Measurements from ENCODE around the gene KRTAP4-11.
"Not testable (repeated sequence)": the region's sequence is repeated elsewhere in the genome, so short reads cannot be mapped to it uniquely, and the experiment has no call there.

Gene KRTAP4-11

DNA sequence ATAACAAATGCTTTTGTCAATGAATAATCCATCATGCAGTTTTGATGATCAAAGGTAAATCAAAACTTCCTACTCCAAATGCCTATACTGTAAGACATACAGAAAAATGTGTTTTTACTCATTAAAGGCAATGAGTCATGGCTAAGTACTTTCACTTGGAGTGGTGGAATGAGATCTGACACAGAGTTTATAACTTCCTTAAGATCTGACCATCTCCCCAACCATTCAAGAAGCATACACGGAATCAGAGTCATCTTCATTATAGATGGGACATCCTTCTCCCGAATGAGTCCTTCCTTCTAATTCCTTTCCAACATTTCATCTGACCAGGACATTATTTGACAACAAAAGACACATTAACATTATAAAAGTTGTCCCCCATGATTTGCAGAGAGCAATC lies 34.7 kb downstream of the KRTAP4-11 start:
- DNase-seq: not testable (repeated sequence)

DNA sequence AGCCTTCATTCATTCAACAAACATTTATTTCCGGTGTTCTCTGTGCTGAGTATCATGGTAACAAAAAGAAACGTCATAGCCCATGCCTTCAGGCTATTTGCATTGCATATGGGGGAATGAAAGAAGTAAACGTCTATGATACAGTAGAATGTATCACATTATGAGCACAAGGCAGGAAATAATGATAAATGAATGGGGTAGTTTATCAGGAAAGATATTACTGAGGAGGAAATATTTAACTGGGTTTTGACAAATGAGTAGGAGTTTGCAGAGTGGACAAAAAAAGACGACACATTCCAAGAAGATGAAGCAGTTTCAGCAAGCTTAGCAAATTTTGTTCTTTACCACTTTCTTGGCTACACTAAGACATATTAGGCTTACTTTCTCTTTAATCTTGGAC lies 35.5 kb downstream of the KRTAP4-11 start:
- no peak for DNase-seq

DNA sequence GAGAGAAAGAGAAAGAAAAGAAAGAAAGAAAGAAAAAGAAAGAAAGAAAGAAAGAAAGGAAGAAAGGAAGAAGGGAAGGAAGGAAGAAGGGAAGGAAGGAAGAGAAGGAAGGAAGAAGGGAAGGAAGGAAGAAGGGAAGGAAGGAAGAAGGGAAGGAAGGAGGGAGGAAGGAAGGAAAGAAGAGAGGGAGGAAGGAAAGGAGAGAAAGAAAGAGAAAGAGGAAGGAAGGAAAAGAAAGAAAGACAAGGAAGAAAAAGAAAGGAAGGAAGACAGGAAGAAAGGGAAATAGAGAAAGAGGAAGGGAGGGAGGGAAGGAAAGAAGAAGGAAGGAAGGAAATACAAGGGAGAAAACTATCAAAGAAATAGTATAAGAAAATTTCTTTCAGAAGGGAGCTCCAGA lies 41.4 kb downstream of the KRTAP4-11 start:
- no peak for DNase-seq

DNA sequence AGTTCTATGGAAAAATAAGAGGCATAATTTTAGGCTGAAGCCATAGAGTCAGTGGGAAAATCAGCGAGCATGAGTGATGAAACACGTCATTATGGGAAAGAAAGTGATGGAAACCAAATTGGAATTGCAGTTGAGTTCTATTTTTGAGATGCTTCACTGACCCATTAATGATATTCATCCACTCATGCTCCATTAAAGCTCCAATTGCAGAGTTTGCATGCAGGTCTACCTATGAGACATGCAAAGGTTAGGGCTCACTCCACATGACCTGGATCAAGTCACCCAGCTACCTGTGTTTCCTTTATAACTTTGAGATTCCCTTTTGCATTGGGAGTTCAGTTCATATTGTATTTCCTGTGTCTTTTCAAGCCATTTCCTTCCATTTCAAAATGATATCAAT lies 44.5 kb downstream of the KRTAP4-11 start:
- no peak for DNase-seq

DNA sequence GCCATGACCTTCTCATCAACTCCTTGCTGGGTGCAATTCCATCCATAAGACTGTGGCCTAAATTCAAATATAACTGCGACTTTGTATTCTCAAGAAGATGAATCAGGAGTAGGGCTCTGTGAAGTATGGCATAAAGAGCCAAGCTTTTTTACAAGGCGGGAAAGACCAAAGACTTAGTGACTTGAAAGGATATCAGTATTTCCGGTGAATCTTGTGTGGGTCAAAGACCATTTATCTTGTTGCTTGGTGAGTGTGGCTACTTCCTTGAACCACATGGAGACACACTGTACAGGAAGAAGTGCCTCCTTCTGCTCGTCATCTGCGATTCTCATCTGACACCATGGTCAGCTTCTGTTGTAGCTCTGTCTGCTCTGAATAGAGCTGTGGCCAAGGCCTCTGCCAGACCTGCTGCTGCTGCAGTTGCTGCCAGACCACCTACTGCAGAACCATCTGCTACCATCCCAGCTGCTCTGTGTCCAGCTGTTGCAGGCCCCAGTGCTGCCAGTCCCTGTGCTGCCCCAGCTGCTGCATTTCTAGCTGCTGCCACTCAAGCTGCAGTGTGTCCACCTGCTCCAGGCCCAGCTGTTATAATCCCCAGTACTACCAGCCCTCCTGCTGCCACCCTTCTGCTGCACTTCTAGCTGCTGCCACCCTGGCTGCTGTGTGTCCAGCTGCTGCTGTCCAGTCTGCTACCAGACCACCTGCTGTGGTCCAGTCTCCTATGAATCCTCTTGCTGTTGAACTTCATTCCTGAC lies 46.4 kb downstream of the KRTAP4-11 start:
- DNase-seq: no peak

DNA sequence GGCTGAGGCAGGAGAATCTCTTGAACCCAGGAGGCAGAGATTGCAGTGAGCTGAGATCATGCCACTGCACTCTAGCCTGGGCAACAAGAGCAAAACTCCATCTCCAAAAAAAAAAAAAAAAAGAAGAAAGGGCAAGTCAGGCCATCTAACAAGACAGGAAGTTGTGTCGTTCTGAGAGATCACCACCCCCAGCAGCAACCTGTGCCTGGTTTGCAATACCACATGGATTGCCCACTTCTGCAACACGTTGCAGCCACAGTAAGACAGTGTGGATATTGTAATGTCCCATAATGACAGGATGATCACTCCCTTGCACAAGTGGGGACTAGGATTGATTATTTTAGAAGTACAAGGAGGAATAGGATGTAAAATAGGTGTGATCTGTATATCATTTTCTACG lies 49.1 kb downstream of the KRTAP4-11 start:
- DNase-seq: no peak

DNA sequence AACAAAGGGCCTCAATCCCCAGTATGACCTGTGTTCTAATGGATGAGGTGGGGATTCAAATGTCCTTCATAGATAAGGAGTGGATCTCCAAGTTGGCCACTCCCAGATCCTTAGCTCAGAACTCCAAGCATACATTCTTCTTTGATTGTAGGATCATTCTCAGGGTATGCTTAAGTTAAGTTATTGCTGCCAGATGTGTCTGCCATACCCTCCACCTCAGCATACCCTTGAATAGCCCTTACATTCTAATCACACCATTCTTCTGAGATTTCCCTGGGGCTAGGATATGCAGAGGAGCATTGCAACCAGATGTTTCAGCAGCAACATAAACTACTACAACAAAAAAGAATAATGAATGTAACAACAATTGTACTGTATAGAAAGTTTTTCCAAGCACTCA lies 50.9 kb downstream of the KRTAP4-11 start:
- no peak for DNase-seq

Measured in suppressor macrophage treated with lipopolysaccharide for 1 hour (primary cell).